GM21529 (cell line): Measurements from ENCODE around the gene PPL.
A peak's percentile ranks its signal among the peaks of the same experiment; 100 is the strongest.
"Not testable (repeated sequence)": the region's sequence is repeated elsewhere in the genome, so short reads cannot be mapped to it uniquely, and the experiment has no call there.

Experiments used
- ATAC-seq: cut with Tn5 transposase; IDR thresholded peaks from one replicate; pipeline ENCODE4 v1.9.1; 2021; ENCODE audit not compliant: unreplicated experiment

PPL gene

GRCh38 chr16:4958510-4959438 lies 21.8 kb upstream of the PPL start:
- ATAC-seq = no peak

GRCh38 chr16:4957720-4958509 lies 21.0 kb upstream of the PPL start, which contains the start of gene SEC14L5:
TSS of gene SEC14L5 (plus strand) at chr16:4958330. CDS start at chr16:4959324, 994 bp downstream.
- ATAC-seq = peak; percentile 72

GRCh38 chr16:4957420-4957719 lies 20.4 kb upstream of the PPL start:
- ATAC-seq = no peak

GRCh38 chr16:4954714-4955113 lies 17.8 kb upstream of the PPL start:
- ATAC-seq = no peak

- ATAC-seq = not testable (repeated sequence)
Observed at GRCh38 chr16:4951583-4951982, 14.6 kb upstream of the PPL start.

- no peak for ATAC-seq
Observed at GRCh38 chr16:4949986-4950385, 13.0 kb upstream of the PPL start.

- ATAC-seq = no peak
Observed at GRCh38 chr16:4948903-4949766, 12.2 kb upstream of the PPL start.

GRCh38 chr16:4947722-4948503 lies 11.0 kb upstream of the PPL start:
- ATAC-seq = no peak

- no peak for ATAC-seq
Observed at GRCh38 chr16:4946917-4947316, 10.0 kb upstream of the PPL start.

GRCh38 chr16:4945560-4946502 lies 8.9 kb upstream of the PPL start:
- ATAC-seq = no peak

GRCh38 chr16:4944333-4945281 lies 7.7 kb upstream of the PPL start:
- no peak for ATAC-seq

- ATAC-seq = no peak
Observed at GRCh38 chr16:4942481-4942880, 5.5 kb upstream of the PPL start.

GRCh38 chr16:4940719-4941118 lies 3.8 kb upstream of the PPL start:
- no peak for ATAC-seq

- ATAC-seq = no peak
Observed at GRCh38 chr16:4938683-4939030, 1.7 kb upstream of the PPL start.

- ATAC-seq = no peak
Observed at GRCh38 chr16:4937782-4938682, 1.1 kb upstream of the PPL start.

- ATAC-seq = no peak
Observed at GRCh38 chr16:4936181-4936990, 562 bp downstream of the PPL start.
